HUES64 (cell line): ENCODE results near the gene FXYD2.

Experiments used
- H3K27ac ChIP-seq: 2 replicates; pipeline ENCODE4 v1.7.0; 2013; ENCODE audit warnings: low read depth, low read length, inconsistent platforms
- H3K27me3 ChIP-seq: 2 replicates; pipeline ENCODE4 v1.6.1; 2013; ENCODE audit warnings: mild to moderate bottlenecking, low read length; ENCODE audit not compliant: insufficient read depth
- H3K36me3 ChIP-seq: 2 replicates; pipeline ENCODE4 v1.6.1; 2013; ENCODE audit warnings: mild to moderate bottlenecking, low read length; ENCODE audit not compliant: insufficient read depth
- H3K4me1 ChIP-seq: 2 replicates; pipeline ENCODE4 v1.6.1; 2013; ENCODE audit warnings: mild to moderate bottlenecking, low read length, moderate library complexity; ENCODE audit not compliant: insufficient read depth
- H3K4me3 ChIP-seq: 2 replicates; pipeline ENCODE4 v1.5.1; 2013; ENCODE audit warnings: mild to moderate bottlenecking, low read length, moderate library complexity
- H3K9ac ChIP-seq: 2 replicates; pipeline ENCODE4 v1.6.1; 2013; ENCODE audit warnings: mild to moderate bottlenecking, low read depth, low read length
- H3K9me3 ChIP-seq: 2 replicates; pipeline ENCODE4 v1.6.1; 2013; ENCODE audit warnings: low read depth, low read length; ENCODE audit not compliant: insufficient read depth
- WGBS: fragments of 150-250, 120-280 bp; methylation state at CpG from one replicate; pipeline ENCODE4 v1.1.7; 2013; ENCODE audit warnings: missing lambda C conversion rate; 5-methylcytosine and 5-hydroxymethylcytosine counted together

The FXYD2 gene

GRCh38 chr11:117839936-117840813 lies 15.6 kb upstream of the FXYD2 start:
- no peaks in the 10 kb centered on the region for H3K27me3 ChIP-seq
- 91% methylated on average over 10 of the region's 10 CpGs for WGBS
- H3K9ac ChIP-seq, result no peak overlapping the region
- H3K4me1 ChIP-seq, result no peaks in the 10 kb centered on the region
- H3K9me3 ChIP-seq, result no peaks in the 10 kb centered on the region
- H3K4me3 ChIP-seq, result no peak overlapping the region
- no peak overlapping the region for H3K27ac ChIP-seq
- no peaks in the 10 kb centered on the region for H3K36me3 ChIP-seq

- H3K27ac ChIP-seq, result no peak overlapping the region
- H3K4me3 ChIP-seq, result no peak overlapping the region
- no peaks in the 10 kb centered on the region for H3K4me1 ChIP-seq
- no peaks in the 10 kb centered on the region for H3K9me3 ChIP-seq
- H3K27me3 ChIP-seq, result no peaks in the 10 kb centered on the region
- no peaks in the 10 kb centered on the region for H3K36me3 ChIP-seq
- no peak overlapping the region for H3K9ac ChIP-seq
- 88% methylated on average over 7 of the region's 7 CpGs for WGBS
Measured at GRCh38 chr11:117839380-117839881, 14.9 kb upstream of the FXYD2 start.

- 75% methylated on average over 8 of the region's 8 CpGs for WGBS
- Histone ChIP-seq H3K27me3 (no peaks in the 10 kb centered on the region), H3K27ac (no peak overlapping the region), H3K9ac (no peak overlapping the region), H3K4me3 (no peak overlapping the region), H3K9me3 (no peaks in the 10 kb centered on the region), H3K4me1 (no peaks in the 10 kb centered on the region), H3K36me3 (no peaks in the 10 kb centered on the region)
Measured at GRCh38 chr11:117838901-117839300, 14.4 kb upstream of the FXYD2 start.

- Histone ChIP-seq H3K27me3 (no peaks in the 10 kb centered on the region), H3K27ac (no peak overlapping the region), H3K9ac (no peak overlapping the region), H3K36me3 (no peaks in the 10 kb centered on the region), H3K4me1 (no peaks in the 10 kb centered on the region), H3K4me3 (no peak overlapping the region), H3K9me3 (no peaks in the 10 kb centered on the region)
- 81% methylated on average over 8 of the region's 8 CpGs for WGBS
Measured at GRCh38 chr11:117837791-117838190, 13.2 kb upstream of the FXYD2 start.

GRCh38 chr11:117837070-117837776 lies 12.7 kb upstream of the FXYD2 start:
- no peaks in the 10 kb centered on the region for H3K27me3 ChIP-seq
- no peaks in the 10 kb centered on the region for H3K4me1 ChIP-seq
- no peaks in the 10 kb centered on the region for H3K36me3 ChIP-seq
- H3K9me3 ChIP-seq, result no peaks in the 10 kb centered on the region
- no peak overlapping the region for H3K9ac ChIP-seq
- H3K4me3 ChIP-seq, result no peak overlapping the region
- WGBS, result 82% methylated on average over 18 of the region's 18 CpGs
- H3K27ac ChIP-seq, result no peak overlapping the region

- Histone ChIP-seq H3K27ac (no peak overlapping the region), H3K27me3 (no peaks in the 10 kb centered on the region), H3K9me3 (no peaks in the 10 kb centered on the region), H3K4me3 (no peak overlapping the region), H3K36me3 (no peaks in the 10 kb centered on the region), H3K4me1 (no peaks in the 10 kb centered on the region), H3K9ac (no peak overlapping the region)
- 91% methylated on average over 12 of the region's 14 CpGs for WGBS
Measured at GRCh38 chr11:117836077-117836960, 11.8 kb upstream of the FXYD2 start.

- Histone ChIP-seq H3K9me3 (no peaks in the 10 kb centered on the region), H3K4me1 (no peaks in the 10 kb centered on the region), H3K4me3 (no peak overlapping the region), H3K27ac (no peak overlapping the region), H3K27me3 (no peaks in the 10 kb centered on the region), H3K9ac (no peak overlapping the region), H3K36me3 (no peaks in the 10 kb centered on the region)
- 93% methylated on average over 8 of the region's 8 CpGs for WGBS
Measured at GRCh38 chr11:117835576-117835975, 11.0 kb upstream of the FXYD2 start.

- 96% methylated on average over 17 of the region's 17 CpGs for WGBS
Measured at GRCh38 chr11:117834838-117835443, 10.4 kb upstream of the FXYD2 start.

GRCh38 chr11:117834068-117834810 lies 9.7 kb upstream of the FXYD2 start:
- Histone ChIP-seq H3K4me3 (no peak overlapping the region), H3K27ac (no peak overlapping the region)
- 91% methylated on average over 5 of the region's 6 CpGs for WGBS

More at GRCh38 chr11:117834838-117835443, 10.4 kb upstream of the FXYD2 start:
- Histone ChIP-seq H3K4me1 (no peaks in the 10 kb centered on the region), H3K9me3 (no peaks in the 10 kb centered on the region), H3K4me3 (no peak overlapping the region), H3K27me3 (no peaks in the 10 kb centered on the region), H3K36me3 (no peaks in the 10 kb centered on the region), H3K27ac (no peak overlapping the region), H3K9ac (no peak overlapping the region)

GRCh38 chr11:117833401-117833891 lies 8.9 kb upstream of the FXYD2 start:
- no peak overlapping the region for H3K9ac ChIP-seq
- H3K27me3 ChIP-seq, result no peaks in the 10 kb centered on the region
- H3K4me1 ChIP-seq, result no peaks in the 10 kb centered on the region
- H3K4me3 ChIP-seq, result no peak overlapping the region
- no peaks in the 10 kb centered on the region for H3K9me3 ChIP-seq
- H3K36me3 ChIP-seq, result no peaks in the 10 kb centered on the region
- 82% methylated on average over 7 of the region's 7 CpGs for WGBS
- no peak overlapping the region for H3K27ac ChIP-seq

More at GRCh38 chr11:117834068-117834810, 9.7 kb upstream of the FXYD2 start:
- Histone ChIP-seq H3K9me3 (no peaks in the 10 kb centered on the region), H3K9ac (no peak overlapping the region), H3K4me1 (no peaks in the 10 kb centered on the region), H3K36me3 (no peaks in the 10 kb centered on the region), H3K27me3 (no peaks in the 10 kb centered on the region)
